GM12878 (cell line): Measurements from ENCODE around the gene SPTLC2. TPM values are rescaled to one million over a fixed set of nuclear protein-coding genes. Genes with fewer than 3 reads are reported as not detected.

Experiments
- ATAC-seq: fragments of 200-7000 bp; cut with Tn5 transposase; 3 replicates; pipeline ENCODE4 v1.9.1; 2020; ENCODE audit warnings: mild to moderate bottlenecking, moderate library complexity
- BruUV-seq: library from RNA; stranded (reverse); fragments of 400-500 nt; replicated peaks from 2 replicates; lab custom pipeline; 2021; lab: Mats Ljungman, UMichigan
- CTCF ChIA-PET: fragments of 300-600 bp; sonication (Branson Sonifier 250); formaldehyde crosslinking; extraction: SDS; loops from one replicate; lab custom pipeline; 2021; ENCODE audit warnings: inconsistent platforms; lab: Yijun Ruan, JAX
- POLR2A ChIA-PET: fragments of 350-600 bp; formaldehyde crosslinking; extraction: SDS; loops from one replicate; lab custom pipeline; 2021; ENCODE audit warnings: inconsistent platforms; lab: Charles Lee
- RAD21 ChIA-PET: fragments of 300-600 bp; sonication (Branson Sonifier 250); formaldehyde crosslinking; loops from one replicate; lab custom pipeline; 2023; ENCODE audit warnings: antibody characterized with exemption; ENCODE audit not compliant: unreplicated experiment; lab: Charles Lee
- SMC1A ChIA-PET: fragments of 300-600 bp; sonication (Branson Sonifier 250); formaldehyde crosslinking; loops from one replicate; lab custom pipeline; 2023; ENCODE audit not compliant: unreplicated experiment, uncharacterized antibody; lab: Charles Lee
- DNase-seq: peaks from one replicate; pipeline ENCODE4 v3.0.0-alpha.2; 2011; ENCODE audit warnings: low read depth, low spot score
- FAIRE-seq: peaks from 3 replicates; lab custom pipeline; 2011; peaks lifted over from hg19 to GRCh38; lab: Jason Lieb, UNC
- H2AFZ ChIP-seq: 2 replicates; pipeline ENCODE4 v1.6.0; 2011; ENCODE audit warnings: low read depth, low read length, control low read depth; ENCODE audit not compliant: control insufficient read depth
- H3K27ac ChIP-seq: 2 replicates; pipeline ENCODE4 v1.5.1; 2011; ENCODE audit warnings: control low read depth; ENCODE audit not compliant: control insufficient read depth, insufficient read depth
- H3K27me3 ChIP-seq, 2 experiments: replicated peaks in 1 of 2; 2 replicates each; pipeline versions ENCODE4 v1.6.0 to v1.6.1; 2011; ENCODE audit warnings: low read length in 1 of 2; ENCODE audit not compliant: control insufficient read depth in 2 of 2, insufficient read depth in 2 of 2
- H3K36me3 ChIP-seq, 2 experiments: 2 replicates each; pipeline ENCODE4 v1.5.1; 2011; ENCODE audit warnings: low read length in 1 of 2; ENCODE audit not compliant: control insufficient read depth in 2 of 2, insufficient read depth in 2 of 2
- H3K4me1 ChIP-seq: 2 replicates; pipeline ENCODE4 v1.6.1; 2011; ENCODE audit warnings: mild to moderate bottlenecking, low read length, moderate library complexity, mixed read lengths; ENCODE audit not compliant: control insufficient read depth, insufficient read depth
- H3K4me2 ChIP-seq: 2 replicates; pipeline ENCODE4 v1.6.0; 2011; ENCODE audit warnings: control low read depth; ENCODE audit not compliant: control insufficient read depth, insufficient read depth
- H3K4me3 ChIP-seq: fragments of 200-600 bp; sonication (generic); 2 replicates; pipeline ENCODE4 v1.5.1; 2016
- H3K79me2 ChIP-seq: 2 replicates; pipeline ENCODE4 v1.6.0; 2011; ENCODE audit warnings: low read length; ENCODE audit not compliant: control insufficient read depth, insufficient read depth
- H3K9ac ChIP-seq: 2 replicates; pipeline ENCODE4 v1.8.0; 2011; ENCODE audit warnings: low read length, control low read depth, mixed read lengths; ENCODE audit not compliant: control insufficient read depth, insufficient read depth
- H3K9me3 ChIP-seq: replicated peaks from 3 replicates; pipeline ENCODE4 v1.5.1; 2011; ENCODE audit warnings: mild to moderate bottlenecking, low read length; ENCODE audit not compliant: control insufficient read depth, insufficient read depth
- H4K20me1 ChIP-seq: 2 replicates; pipeline ENCODE4 v1.6.0; 2011; ENCODE audit not compliant: control insufficient read depth, insufficient read depth
- BACH1 ChIP-seq: fragments of 450-650 bp; IDR thresholded peaks from 2 replicates; pipeline ENCODE4 v1.6.1; 2017; ENCODE audit warnings: mild to moderate bottlenecking, borderline replicate concordance
- BHLHE40 ChIP-seq, 2 experiments: fragments of 450-650 bp in 1 of 2; IDR thresholded peaks; 2 replicates each; pipeline ENCODE4 v1.6.1; 2011 to 2017; ENCODE audit warnings: low read depth in 2 of 2, borderline replicate concordance in 1 of 2, improper control_type of control experiment in 1 of 2, low read length in 1 of 2, mild to moderate bottlenecking in 1 of 2
- CBX5 ChIP-seq: sonication (generic); IDR thresholded peaks from 2 replicates; pipeline ENCODE4 v1.6.1; 2016; ENCODE audit warnings: low read depth, moderate library complexity, mild to moderate bottlenecking, inconsistent platforms
- CHD4 ChIP-seq: fragments of 200-600 bp; sonication (generic); IDR thresholded peaks from 2 replicates; pipeline ENCODE4 v1.6.1; 2016; ENCODE audit warnings: mild to moderate bottlenecking
- PAX5 ChIP-seq: IDR thresholded peaks from 2 replicates; pipeline ENCODE4 v1.6.1; 2011; ENCODE audit warnings: low read depth, low read length, borderline replicate concordance
- PML ChIP-seq: IDR thresholded peaks from 2 replicates; pipeline ENCODE4 v1.6.1; 2012; ENCODE audit warnings: low read length, inconsistent platforms
- RELB ChIP-seq: fragments of 450-650 bp; IDR thresholded peaks from 2 replicates; pipeline ENCODE4 v1.6.1; 2017; ENCODE audit warnings: low read depth, mild to moderate bottlenecking, moderate library complexity
- RUNX3 ChIP-seq: IDR thresholded peaks from 2 replicates; pipeline ENCODE4 v1.6.1; 2012; ENCODE audit warnings: low read length, inconsistent platforms
- SPI1 ChIP-seq: IDR thresholded peaks from 2 replicates; pipeline ENCODE4 v1.6.1; 2011; ENCODE audit warnings: low read depth, mild to moderate bottlenecking, low read length, moderate library complexity, borderline replicate concordance; ENCODE audit not compliant: insufficient read depth
- USF1 ChIP-seq: IDR thresholded peaks from 2 replicates; pipeline ENCODE4 v1.6.1; 2011; ENCODE audit warnings: borderline replicate concordance, low read depth, mild to moderate bottlenecking, moderate library complexity, mixed read lengths, low read length; ENCODE audit not compliant: insufficient read depth; ENCODE audit errors: extremely low read length
- ZBTB33 ChIP-seq: fragments of 450-650 bp; IDR thresholded peaks from 2 replicates; pipeline ENCODE4 v1.6.1; 2017; ENCODE audit warnings: mild to moderate bottlenecking
- WGBS: methylation state at CpG from one replicate; pipeline ENCODE4 v1.1.6; 2016; ENCODE audit warnings: low lambda C conversion rate; ENCODE audit not compliant: insufficient replicate concordance, insufficient coverage; ENCODE audit errors: missing lambda C conversion rate; 5-methylcytosine and 5-hydroxymethylcytosine counted together
- in situ Hi-C: fragments of 300-500 bp; cut with MboI; formaldehyde crosslinking; loops from 9 replicates; pipeline ENCODE4 v1.14.3; 2018; ENCODE audit warnings: mixed read lengths
- intact Hi-C: fragments of 100-400 bp; cut with micrococcal nuclease; formaldehyde crosslinking; loops from one replicate; pipeline ENCODE4 v1.14.2; 2022; ENCODE audit not compliant: unreplicated experiment
- polyA plus RNA-seq, 11 experiments: library from polyadenylated mRNA; depleted of rRNA in 4 of 11; unstranded in 6 of 11; stranded (reverse) in 5 of 11; fragments of >200 nt; fragmentation: Nextera tagmentation in 4 of 11; fragmentation: Illumina TruSeq in 1 of 11; extraction: Ambion mirVana in 4 of 11; extraction: Trizol in 1 of 11; gene quantifications; 1 replicate in 1 of 11; 2 replicates in 10 of 11; pipeline versions ENCODE4 v1.2.1 to v1.2.3, GENCODE V29; 2011 to 2016; ENCODE audit warnings: inconsistent platforms in 2 of 11, missing spikeins in 2 of 11, low read depth in 1 of 11
- total RNA-seq, 4 experiments: library from RNA; depleted of rRNA in 3 of 4; stranded (reverse); fragments of >200 nt in 3 of 4; fragmentation: Illumina TruSeq in 1 of 4; extraction: Trizol in 1 of 4; gene quantifications; 2 replicates each; pipeline versions ENCODE4 v1.2.1 to v1.2.3, GENCODE V29; 2013 to 2021

Gene SPTLC2
- total and polyA plus RNA-seq, 10 of the 15 experiments (the other 5 are each of a cell fraction or from before 2014, with no cell fraction given) = 6.9 to 35.1 (median 19.7) TPM

- H3K4me1 ChIP-seq = peaks cover 8% of the 10 kb centered on the region
- H3K27ac ChIP-seq = no peak overlapping the region
- TF ChIP-seq CHD4 = no peak
- TF ChIP-seq, all 136 proteins: peak for 0
- Histone ChIP-seq H3K36me3 (no peaks in the 10 kb centered on the region), H3K27me3 (no peaks in the 10 kb centered on the region), H3K4me3 (no peak overlapping the region), H3K9me3 (no peaks in the 10 kb centered on the region), H3K79me2 (no peaks in the 10 kb centered on the region), H3K4me2 (no peak overlapping the region), H4K20me1 (no peaks in the 10 kb centered on the region), H3K9ac (no peak overlapping the region), H2AFZ (no peak overlapping the region)
- ATAC-seq = no peak
- ChIA-PET SMC1A (no interaction called here), RAD21 (interaction anchor here (0.8 to 1.1 kb wide), 2 partner anchors 18 to 23 kb away, joined by 3 to 4 read pairs; no protein-coding TSS in a partner anchor), POLR2A (no interaction called here), CTCF (interaction anchor here (0.6 to 9.3 kb wide), 2 partner anchors 23 to 330 kb away, joined by 3 to 40 read pairs; no protein-coding TSS in a partner anchor)
- in situ Hi-C loops (no loop called here), intact Hi-C loops (no loop called here)
- FAIRE-seq = no peak
- WGBS = 54% methylated on average over 8 of the region's 8 CpGs
- DNase-seq = no peak
- BruUV-seq = no TSS peak
These were observed 134.0 kb downstream of the SPTLC2 start for GRCh38 chr14:77482422-77482821.

GRCh38 chr14:77478796-77479195, 137.6 kb downstream of the SPTLC2 start:
- Histone ChIP-seq H3K9me3 (no peaks in the 10 kb centered on the region), H3K27me3 (no peaks in the 10 kb centered on the region; a peak in 1 of 4 replicates), H3K79me2 (no peaks in the 10 kb centered on the region), H3K4me3 (no peak overlapping the region), H3K4me2 (no peak overlapping the region; the same call in 1 of the 2 replicates), H3K4me1 (peaks cover 8% of the 10 kb centered on the region), H3K9ac (no peak overlapping the region), H2AFZ (no peak overlapping the region), H3K36me3 (no peaks in the 10 kb centered on the region), H3K27ac (no peak overlapping the region), H4K20me1 (no peaks in the 10 kb centered on the region)
- peak; percentile 99 for ATAC-seq
- DNase-seq = peak; percentile 30
- CTCF ChIA-PET = interaction anchor here (0.9 to 9.3 kb wide), 5 partner anchors 9 to 74 kb away, joined by 3 to 40 read pairs (median 3); no protein-coding TSS in a partner anchor
- POLR2A ChIA-PET = no interaction called here
- RAD21 ChIA-PET = interaction anchor here (2.0 kb wide), 1 partner anchor 20 kb away, joined by 12 read pairs; the partner anchor contains the start of gene AHSA1
- intact Hi-C loops = no loop called here
- WGBS = 6% methylated on average over 1 of the region's 1 CpG
- no TSS peak for BruUV-seq
- in situ Hi-C loops = no loop called here
- peak; percentile 70 for FAIRE-seq
- SMC1A ChIA-PET = interaction anchor here (0.6 to 1.4 kb wide), 4 partner anchors 19 to 81 kb away, joined by 3 to 5 read pairs (median 4); no protein-coding TSS in a partner anchor
- peak; percentile 26; the same call in 1 of the 2 replicates for TF ChIP-seq BACH1
- TF ChIP-seq SPI1 = peak; percentile 97
- 0 out of 4 replicates have a peak, but pooled peaks of 1 of the 2 experiments have one; percentile 14 for TF ChIP-seq BHLHE40 (IDR thresholded peaks at IDR 0.05; ENCODE audit: borderline replicate concordance in 1 of 2, low read depth in 2 of 2, low read length in 1 of 2)
- no peak for TF ChIP-seq PML
- TF ChIP-seq CBX5 = 0 out of 2 replicates have a peak, but pooled peaks have one; percentile 32
- no peak for TF ChIP-seq USF1
- peak; percentile 56 for TF ChIP-seq RELB
- no peak for TF ChIP-seq ZBTB33
- peak; percentile 79 for TF ChIP-seq RUNX3
- 0 out of 2 replicates have a peak, but pooled peaks have one; percentile 7 for TF ChIP-seq PAX5
